ENCODE data around the gene E2F6. TPM values are rescaled to one million over a fixed set of nuclear protein-coding genes. Genes with fewer than 3 reads are reported as not detected.

Gene E2F6
- total RNA-seq, 2 experiments from 2014 or later: 8.2 to 8.4 TPM

DNA sequence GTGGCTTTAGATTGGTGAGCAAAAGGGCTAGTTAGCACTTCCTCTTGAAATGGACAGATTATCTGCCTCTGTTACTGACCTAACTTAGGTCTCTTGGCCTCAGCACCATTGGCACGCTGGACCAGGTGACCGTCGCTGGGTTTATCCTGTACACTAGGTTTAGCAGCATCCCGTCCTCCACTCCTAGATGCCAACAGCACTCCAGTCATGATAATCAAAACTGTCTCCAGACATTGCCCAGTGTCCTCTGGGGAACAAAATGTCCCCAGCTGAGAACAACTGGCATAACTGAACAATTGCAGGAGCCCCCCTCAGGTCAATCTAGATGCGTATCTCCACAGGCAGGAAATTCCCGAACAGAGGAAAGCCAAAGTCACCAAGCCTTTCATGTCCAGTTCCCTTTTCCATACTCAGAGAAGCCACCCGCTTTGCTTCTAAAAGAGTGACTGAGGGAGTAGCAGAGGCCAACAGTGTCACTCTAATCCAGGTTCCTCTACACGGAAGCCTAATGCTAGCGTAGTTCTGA, 27.3 kb downstream of the E2F6 start:
- no peaks in the 10 kb centered on the region for H3K27me3 Mint-ChIP-seq (ENCODE audit: low read depth)
- peaks cover 8% of the 10 kb centered on the region for H3K9me3 Mint-ChIP-seq (ENCODE audit: insufficient read depth)
- ChIA-PET CTCF (no interaction called here), POLR2A (no interaction called here)
- H3K36me3 Mint-ChIP-seq (ENCODE audit: low read depth): peaks cover 23% of the 10 kb centered on the region
- H3K4me1 Mint-ChIP-seq (ENCODE audit: low read depth): no peaks in the 10 kb centered on the region
- H3K4me3 Mint-ChIP-seq: no peak overlapping the region
- no peak for ATAC-seq
- DNase-seq: no peak
- no peak overlapping the region for H3K27ac Mint-ChIP-seq

DNA sequence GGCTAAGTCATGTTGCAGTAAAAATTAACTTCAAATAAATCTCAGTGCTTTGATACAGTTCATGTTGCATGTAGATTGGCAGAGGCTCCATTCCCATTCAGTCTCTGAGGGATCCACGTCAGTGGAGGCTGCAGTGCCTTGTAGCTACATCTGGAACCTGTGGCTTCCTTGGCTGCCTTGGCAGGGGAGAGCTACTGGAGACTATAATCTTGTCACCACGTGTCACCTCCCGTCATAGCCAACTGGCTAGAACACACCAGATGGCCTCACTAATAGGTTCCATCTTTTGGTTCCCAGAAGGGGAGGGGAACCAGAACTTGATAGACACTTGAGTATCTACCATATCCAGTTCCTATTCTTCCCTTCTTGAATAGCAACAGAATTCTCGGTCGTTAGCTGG, 28.4 kb downstream of the E2F6 start:
- no peak for ATAC-seq
- CTCF ChIA-PET: no interaction called here
- H3K27me3 Mint-ChIP-seq (ENCODE audit: low read depth): no peaks in the 10 kb centered on the region
- peaks cover 14% of the 10 kb centered on the region for H3K36me3 Mint-ChIP-seq (ENCODE audit: low read depth)
- POLR2A ChIA-PET: no interaction called here
- peaks cover 4% of the 10 kb centered on the region for H3K9me3 Mint-ChIP-seq (ENCODE audit: insufficient read depth)
- no peak overlapping the region for H3K4me3 Mint-ChIP-seq
- no peaks in the 10 kb centered on the region for H3K4me1 Mint-ChIP-seq (ENCODE audit: low read depth)
- DNase-seq: no peak
- H3K27ac Mint-ChIP-seq: no peak overlapping the region

DNA sequence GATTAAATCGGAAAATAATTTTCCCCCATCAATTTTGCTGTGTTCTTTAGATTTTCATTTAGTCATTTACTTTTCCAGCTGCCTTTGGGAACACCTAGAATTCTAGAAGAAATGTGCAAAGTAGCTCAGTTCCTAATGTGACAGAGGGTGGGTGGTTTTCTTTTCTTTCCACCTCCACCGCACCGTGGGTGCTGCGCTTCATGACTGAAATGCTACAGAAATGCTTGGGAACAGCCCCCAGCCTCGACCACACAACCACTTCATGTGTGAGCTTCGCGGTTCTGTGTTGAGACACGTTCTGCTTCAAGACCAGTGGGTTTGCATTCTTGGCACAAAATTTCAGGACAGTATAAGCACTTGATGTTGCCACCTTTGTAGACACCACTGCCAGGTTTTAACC, 30.9 kb downstream of the E2F6 start:
- CTCF ChIA-PET: interaction anchor here (1.7 kb wide), 1 partner anchor 17 kb away, joined by 4 read pairs; no protein-coding TSS in a partner anchor
- DNase-seq (no peak), ATAC-seq (no peak)
- POLR2A ChIA-PET: no interaction called here
- no peak overlapping the region for H3K4me3 Mint-ChIP-seq
- no peaks in the 10 kb centered on the region for H3K9me3 Mint-ChIP-seq (ENCODE audit: insufficient read depth)
- H3K4me1 Mint-ChIP-seq (ENCODE audit: low read depth): no peaks in the 10 kb centered on the region
- no peak overlapping the region for H3K27ac Mint-ChIP-seq
- H3K27me3 Mint-ChIP-seq (ENCODE audit: low read depth): no peaks in the 10 kb centered on the region
- peaks cover 2% of the 10 kb centered on the region for H3K36me3 Mint-ChIP-seq (ENCODE audit: low read depth)

DNA sequence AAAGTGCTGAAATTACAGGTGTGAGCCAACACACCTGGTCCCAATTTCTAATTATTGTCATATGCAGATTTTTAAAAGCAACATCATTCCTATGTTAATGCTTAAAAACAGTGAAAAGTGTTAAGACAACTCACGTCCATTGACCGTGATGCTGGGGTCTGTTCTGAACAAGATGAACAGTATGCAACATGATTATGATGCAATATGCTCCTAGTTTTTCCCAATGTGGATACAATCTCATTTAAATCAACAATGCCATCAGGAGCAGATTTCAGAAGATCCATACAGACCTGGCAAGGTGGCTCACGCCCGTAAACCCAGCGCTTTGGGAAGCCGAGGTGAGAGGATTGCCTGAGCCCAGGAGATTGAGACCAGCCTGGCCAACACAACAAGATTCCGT, 31.5 kb downstream of the E2F6 start:
- no peak for ATAC-seq
- Mint-ChIP-seq H3K4me3 (no peak overlapping the region), H3K36me3 (ENCODE audit: low read depth) (no peaks in the 10 kb centered on the region), H3K9me3 (ENCODE audit: insufficient read depth) (no peaks in the 10 kb centered on the region), H3K27ac (no peak overlapping the region), H3K27me3 (ENCODE audit: low read depth) (no peaks in the 10 kb centered on the region), H3K4me1 (ENCODE audit: low read depth) (no peaks in the 10 kb centered on the region)
- ChIA-PET POLR2A (no interaction called here), CTCF (interaction anchor here (1.0 to 1.7 kb wide), 2 partner anchors 17 to 147 kb away, joined by 3 to 4 read pairs; no protein-coding TSS in a partner anchor)
- no peak for DNase-seq

DNA sequence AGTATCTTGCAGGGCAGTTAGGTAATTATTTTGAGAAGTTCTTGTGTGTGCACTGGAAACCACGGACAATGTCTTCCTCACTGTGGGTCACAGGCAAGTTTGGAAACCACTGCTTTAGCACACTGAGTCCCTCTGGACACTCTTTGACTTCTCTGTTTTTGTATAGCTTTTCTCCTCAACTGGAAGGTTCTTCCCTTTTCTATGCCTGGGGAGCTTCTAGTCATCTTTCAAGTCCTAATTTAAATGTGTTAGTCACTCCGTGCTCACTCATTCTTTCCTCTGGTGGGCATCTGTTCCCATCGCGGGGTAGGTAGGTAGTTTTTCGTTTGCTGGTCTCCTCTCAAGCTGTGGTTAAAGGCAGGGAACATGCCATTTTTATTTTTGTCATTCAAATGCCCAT, 32.1 kb downstream of the E2F6 start:
- Mint-ChIP-seq H3K9me3 (ENCODE audit: insufficient read depth) (no peaks in the 10 kb centered on the region), H3K4me1 (ENCODE audit: low read depth) (no peaks in the 10 kb centered on the region), H3K36me3 (ENCODE audit: low read depth) (no peaks in the 10 kb centered on the region), H3K27ac (no peak overlapping the region), H3K27me3 (ENCODE audit: low read depth) (no peaks in the 10 kb centered on the region), H3K4me3 (no peak overlapping the region)
- ATAC-seq (no peak), DNase-seq (no peak)
- ChIA-PET CTCF (interaction anchor here (0.7 to 1.7 kb wide), 3 partner anchors 16 to 1163 kb away, joined by 3 to 4 read pairs (median 3); no protein-coding TSS in a partner anchor), POLR2A (no interaction called here)

DNA sequence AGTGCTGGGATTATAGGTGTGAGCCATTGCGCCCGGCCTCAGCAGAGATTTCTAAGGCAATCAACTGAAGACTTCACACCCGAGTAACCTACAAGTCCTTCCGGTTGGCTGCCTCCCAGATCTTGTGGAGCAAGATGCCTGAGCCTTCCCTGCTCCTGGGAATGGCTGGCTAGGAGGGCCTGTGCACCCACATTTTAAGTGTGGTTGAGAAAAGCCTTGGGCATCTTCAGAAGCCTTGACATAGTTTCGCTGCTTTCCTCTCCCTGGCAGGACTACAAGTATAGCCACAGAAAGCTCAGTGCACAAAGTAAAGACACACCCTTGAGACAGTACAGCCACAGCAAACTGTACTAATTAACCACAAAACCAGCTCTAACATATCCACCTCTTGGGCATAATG, 35.2 kb downstream of the E2F6 start:
- no peak for DNase-seq
- Mint-ChIP-seq H3K4me3 (no peak overlapping the region), H3K4me1 (ENCODE audit: low read depth) (no peaks in the 10 kb centered on the region), H3K9me3 (ENCODE audit: insufficient read depth) (no peaks in the 10 kb centered on the region), H3K27ac (no peak overlapping the region), H3K36me3 (ENCODE audit: low read depth) (no peaks in the 10 kb centered on the region), H3K27me3 (ENCODE audit: low read depth) (no peaks in the 10 kb centered on the region)
- POLR2A ChIA-PET: no interaction called here
- CTCF ChIA-PET: no interaction called here
- ATAC-seq: no peak

DNA sequence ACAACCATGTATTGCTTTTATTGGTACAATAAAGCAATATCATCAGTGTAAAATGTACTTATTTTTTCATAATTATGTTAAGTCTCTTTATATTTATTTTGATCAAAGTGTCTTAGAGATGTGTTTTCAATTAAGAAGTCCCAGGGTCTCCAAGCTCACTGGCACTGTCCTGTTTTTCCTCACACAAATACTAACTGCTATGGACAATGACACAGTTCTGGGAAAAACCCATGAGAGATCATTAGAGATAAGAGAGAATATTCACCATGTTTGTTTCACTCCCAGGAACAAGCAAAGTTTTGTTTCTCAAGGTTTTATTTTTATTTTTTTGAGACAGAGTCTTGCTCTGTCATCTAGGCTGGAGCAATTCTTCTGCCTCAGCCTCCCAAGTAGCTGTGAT, 38.7 kb downstream of the E2F6 start:
- DNase-seq (no peak), ATAC-seq (no peak)
- Mint-ChIP-seq H3K4me1 (ENCODE audit: low read depth) (no peaks in the 10 kb centered on the region), H3K36me3 (ENCODE audit: low read depth) (no peaks in the 10 kb centered on the region), H3K4me3 (no peak overlapping the region), H3K27me3 (ENCODE audit: low read depth) (peaks cover 2% of the 10 kb centered on the region), H3K27ac (no peak overlapping the region), H3K9me3 (ENCODE audit: insufficient read depth) (no peaks in the 10 kb centered on the region)
- ChIA-PET CTCF (no interaction called here), POLR2A (no interaction called here)

DNA sequence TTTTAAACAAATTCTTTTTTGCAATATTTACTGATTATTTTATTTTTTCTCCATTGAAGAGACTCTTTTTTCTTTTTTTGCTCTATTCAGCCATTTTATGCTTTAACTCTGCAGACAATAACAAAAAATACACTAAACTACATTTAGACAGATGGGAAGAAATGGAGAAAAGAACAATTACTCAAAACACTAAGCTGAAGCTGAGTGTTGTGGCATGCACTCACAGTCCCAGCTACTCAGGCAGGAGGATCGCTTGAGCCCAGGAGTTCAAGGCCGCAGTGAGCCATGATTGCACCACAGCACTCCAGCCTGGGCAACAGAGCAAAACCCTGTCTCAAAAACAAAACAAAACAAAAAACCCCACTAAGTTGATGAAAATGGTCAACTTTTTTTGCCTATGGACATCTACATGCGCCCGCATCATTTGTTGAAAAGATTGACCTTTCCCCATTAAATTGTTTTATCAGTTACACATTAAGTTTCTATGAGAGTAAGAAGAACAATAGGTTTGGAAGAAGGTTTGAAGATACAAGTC, 43.0 kb downstream of the E2F6 start:
- CTCF ChIA-PET: interaction anchor here (0.9 kb wide), 1 partner anchor 291 kb away, joined by 3 read pairs; no protein-coding TSS in a partner anchor
- Mint-ChIP-seq H3K4me1 (ENCODE audit: low read depth) (no peaks in the 10 kb centered on the region), H3K9me3 (ENCODE audit: insufficient read depth) (peaks cover 6% of the 10 kb centered on the region), H3K4me3 (no peak overlapping the region), H3K27me3 (ENCODE audit: low read depth) (peaks cover 2% of the 10 kb centered on the region), H3K36me3 (ENCODE audit: low read depth) (no peaks in the 10 kb centered on the region), H3K27ac (no peak overlapping the region)
- POLR2A ChIA-PET: no interaction called here
- DNase-seq (no peak), ATAC-seq (no peak)

DNA sequence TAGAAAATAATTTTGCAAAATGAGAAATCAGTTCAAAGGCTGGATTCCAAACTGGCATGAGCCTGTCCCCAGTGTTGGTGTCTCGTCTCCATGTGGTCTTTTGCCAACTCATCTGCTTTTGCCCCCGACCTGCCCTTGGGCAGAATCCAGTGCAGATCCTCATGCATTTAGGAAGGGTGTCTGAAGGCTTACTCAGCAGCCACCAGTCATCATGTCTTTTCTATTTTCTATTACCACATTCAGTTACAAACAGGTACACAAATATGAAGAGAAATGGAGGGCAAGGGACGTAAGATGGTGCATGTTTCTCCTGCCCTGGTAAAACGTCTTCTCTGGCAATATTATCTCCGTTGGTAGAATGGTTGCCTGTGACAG, 43.5 kb downstream of the E2F6 start:
- ATAC-seq (no peak), DNase-seq (no peak)
- ChIA-PET CTCF (interaction anchor here (0.9 kb wide), 1 partner anchor 290 kb away, joined by 3 read pairs; no protein-coding TSS in a partner anchor), POLR2A (no interaction called here)
- Mint-ChIP-seq H3K9me3 (ENCODE audit: insufficient read depth) (peaks cover 8% of the 10 kb centered on the region), H3K4me1 (ENCODE audit: low read depth) (no peaks in the 10 kb centered on the region), H3K36me3 (ENCODE audit: low read depth) (no peaks in the 10 kb centered on the region), H3K4me3 (no peak overlapping the region), H3K27me3 (ENCODE audit: low read depth) (peaks cover 2% of the 10 kb centered on the region), H3K27ac (no peak overlapping the region)

DNA sequence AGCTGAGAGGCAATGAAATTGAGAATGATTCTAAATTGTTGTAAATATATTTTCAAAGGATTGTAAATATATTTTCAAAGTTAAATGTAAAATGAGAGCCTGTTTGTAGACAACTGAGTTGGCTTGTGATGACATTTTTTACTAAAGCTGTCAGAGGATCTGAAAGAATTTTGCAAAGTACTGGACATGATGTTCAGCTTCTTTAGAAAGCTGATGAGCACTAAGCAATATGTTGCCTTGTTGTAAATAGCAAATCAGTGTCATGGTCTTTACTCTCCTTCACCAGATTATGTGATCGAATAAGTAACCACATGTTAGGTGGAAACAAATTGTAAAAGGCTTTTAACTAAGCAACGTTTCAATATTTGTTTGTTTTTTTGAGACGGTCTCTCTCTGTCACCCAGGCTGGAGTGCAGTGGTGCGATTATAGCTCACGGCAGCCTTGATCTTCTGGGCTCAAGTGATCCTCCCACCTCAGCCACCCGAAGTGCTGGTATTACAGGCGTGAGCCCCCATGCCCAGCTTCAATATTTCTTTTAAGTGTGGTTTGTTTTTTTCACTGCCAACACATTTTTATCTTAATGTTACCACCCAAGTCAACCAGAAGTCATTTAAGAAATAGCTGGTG, 44.0 kb downstream of the E2F6 start:
- POLR2A ChIA-PET: no interaction called here
- no peaks in the 10 kb centered on the region for H3K36me3 Mint-ChIP-seq (ENCODE audit: low read depth)
- H3K4me1 Mint-ChIP-seq (ENCODE audit: low read depth): no peaks in the 10 kb centered on the region
- CTCF ChIA-PET: interaction anchor here (0.9 kb wide), 1 partner anchor 290 kb away, joined by 3 read pairs; no protein-coding TSS in a partner anchor
- no peak overlapping the region for H3K27ac Mint-ChIP-seq
- H3K27me3 Mint-ChIP-seq (ENCODE audit: low read depth): peaks cover 2% of the 10 kb centered on the region
- DNase-seq (no peak), ATAC-seq (no peak)
- H3K4me3 Mint-ChIP-seq: no peak overlapping the region
- H3K9me3 Mint-ChIP-seq (ENCODE audit: insufficient read depth): peaks cover 8% of the 10 kb centered on the region

DNA sequence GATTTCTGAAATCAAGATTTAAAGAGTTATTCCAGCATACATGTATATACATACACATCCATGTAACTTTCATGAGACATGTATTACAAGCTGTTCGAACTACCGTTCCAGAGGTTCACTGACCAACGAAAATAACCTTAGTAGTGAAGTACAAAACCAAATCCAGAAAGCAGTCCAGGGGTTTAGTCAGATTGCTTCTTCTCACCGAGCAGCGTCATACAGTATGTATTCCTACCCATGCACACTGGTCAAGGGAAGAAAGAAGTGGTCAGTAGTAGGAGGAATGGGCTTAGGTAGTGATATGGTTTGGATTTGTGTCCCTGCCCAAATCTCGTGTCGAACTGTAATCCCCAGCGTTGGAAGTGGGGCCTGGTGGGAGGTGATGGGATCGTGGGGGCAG, 45.3 kb downstream of the E2F6 start:
- no peaks in the 10 kb centered on the region for H3K4me1 Mint-ChIP-seq (ENCODE audit: low read depth)
- H3K27ac Mint-ChIP-seq: no peak overlapping the region
- H3K4me3 Mint-ChIP-seq: no peak overlapping the region
- no peak for ATAC-seq
- ChIA-PET CTCF (interaction anchor here (0.6 kb wide), 1 partner anchor 162 kb away, joined by 3 read pairs; no protein-coding TSS in a partner anchor), POLR2A (no interaction called here)
- no peaks in the 10 kb centered on the region for H3K36me3 Mint-ChIP-seq (ENCODE audit: low read depth)
- DNase-seq: no peak
- peaks cover 2% of the 10 kb centered on the region for H3K27me3 Mint-ChIP-seq (ENCODE audit: low read depth)
- H3K9me3 Mint-ChIP-seq (ENCODE audit: insufficient read depth): peaks cover 8% of the 10 kb centered on the region

DNA sequence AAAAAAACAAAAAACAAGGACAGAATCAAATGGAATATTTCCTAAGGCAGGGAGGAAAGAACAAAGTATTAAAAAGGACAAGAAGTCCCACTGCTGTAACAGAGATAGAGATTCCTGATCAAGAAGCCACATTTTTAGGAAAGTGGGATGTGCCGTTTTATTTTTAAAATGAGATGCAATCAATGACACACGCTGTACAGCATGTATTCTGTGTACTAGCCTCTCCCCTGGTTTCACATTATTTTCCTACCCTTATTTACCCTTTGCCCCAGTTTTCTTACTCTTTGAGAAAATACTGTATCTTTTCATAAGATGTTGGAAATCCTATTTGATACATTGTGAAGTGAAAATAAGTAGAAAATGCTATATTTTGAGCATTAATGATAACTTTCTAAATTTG, 45.8 kb downstream of the E2F6 start:
- H3K4me3 Mint-ChIP-seq: no peak overlapping the region
- H3K9me3 Mint-ChIP-seq (ENCODE audit: insufficient read depth): peaks cover 8% of the 10 kb centered on the region
- POLR2A ChIA-PET: no interaction called here
- DNase-seq (no peak), ATAC-seq (no peak)
- H3K4me1 Mint-ChIP-seq (ENCODE audit: low read depth): no peaks in the 10 kb centered on the region
- H3K27ac Mint-ChIP-seq: no peak overlapping the region
- no peaks in the 10 kb centered on the region for H3K36me3 Mint-ChIP-seq (ENCODE audit: low read depth)
- CTCF ChIA-PET: no interaction called here
- peaks cover 2% of the 10 kb centered on the region for H3K27me3 Mint-ChIP-seq (ENCODE audit: low read depth)
